Gastroesophageal sphincter (tissue), 4 donors: Measurements from ENCODE around the gene IPO9. TPM values are rescaled to one million over a fixed set of nuclear protein-coding genes. Genes with fewer than 3 reads are reported as not detected.
A peak's percentile ranks its signal among the peaks of the same experiment; 100 is the strongest.

Experiments used
- ATAC-seq: fragments of 150-250 bp; one replicate; pipeline ENCODE4 v1.9.1; 2016; ENCODE audit warnings: mild to moderate bottlenecking, moderate library complexity
- H3K27ac ChIP-seq, 4 donors: fragments of 200-600 bp; sonication (generic) in 3 of 4; 1 replicate in 3 of 4; 2 replicates in 1 of 4; pipeline ENCODE4 v1.5.1; 2016 to 2019
- H3K27me3 ChIP-seq: fragments of 200-600 bp; sonication (generic); one replicate; pipeline ENCODE4 v1.5.1; 2019
- H3K36me3 ChIP-seq, 2 donors: fragments of 200-600 bp; sonication (generic); one replicate each; pipeline ENCODE4 v1.5.1; 2019; ENCODE audit warnings: control low read depth in 1 of 2
- H3K4me1 ChIP-seq, 3 donors: fragments of 200-600 bp; sonication (generic); 1 replicate in 2 of 3; 2 replicates in 1 of 3; pipeline ENCODE4 v1.5.1; 2016 to 2019; ENCODE audit warnings: control low read depth in 2 of 3
- H3K4me3 ChIP-seq, 2 donors: fragments of 200-600 bp; sonication (generic); one replicate each; pipeline ENCODE4 v1.5.1; 2019; ENCODE audit warnings: mild to moderate bottlenecking in 1 of 2, moderate library complexity in 1 of 2
- H3K9me3 ChIP-seq, 3 donors: fragments of 200-600 bp; sonication (generic); one replicate each; pipeline ENCODE4 v1.5.1; 2017 to 2019; ENCODE audit warnings: control low read depth in 2 of 3
- CTCF ChIP-seq, 4 experiments: fragments of 200-600 bp in 2 of 4; fragments of 450-650 bp in 2 of 4; sonication (generic) in 1 of 4; IDR thresholded peaks; one replicate each; pipeline ENCODE4 v1.5.1; 2017 to 2019; ENCODE audit warnings: antibody characterized with exemption in 4 of 4, mild to moderate bottlenecking in 2 of 4, moderate library complexity in 2 of 4
- EP300 ChIP-seq: sonication (generic); formaldehyde crosslinking; IDR thresholded peaks from one replicate; pipeline ENCODE4 v1.6.1; 2017; ENCODE audit warnings: antibody characterized with exemption, mild to moderate bottlenecking
- POLR2A ChIP-seq, 2 donors: fragments of 450-650 bp; IDR thresholded peaks; one replicate each; pipeline ENCODE4 v1.6.1; 2017; ENCODE audit warnings: antibody characterized with exemption in 2 of 2, mild to moderate bottlenecking in 2 of 2, moderate library complexity in 1 of 2
- POLR2AphosphoS5 ChIP-seq: sonication (generic); formaldehyde crosslinking; IDR thresholded peaks from one replicate; pipeline ENCODE4 v1.6.1; 2017; ENCODE audit warnings: antibody characterized with exemption
- WGBS, 2 donors: methylation state at CpG; one replicate each; pipeline ENCODE4 v1.1.5; 2018; ENCODE audit warnings: low coverage in 1 of 2; 5-methylcytosine and 5-hydroxymethylcytosine counted together
- total RNA-seq, 4 donors: library from RNA; depleted of rRNA; stranded (reverse); fragments of >200 nt; gene quantifications; one replicate each; pipeline ENCODE4 v1.1.0, GENCODE V29; 2016

Gene IPO9
- total RNA-seq, 4 donors from 2014 or later, result 21.6 to 30.7 (median 26.5) TPM

GRCh38 chr1:201861448-201861847 lies 32.5 kb downstream of the IPO9 start:
- Histone ChIP-seq H3K4me1 (no peaks in the 10 kb centered on the region), H3K9me3 (no peaks in the 10 kb centered on the region), H3K27ac (no peak overlapping the region), H3K36me3 (peaks cover 0 to 100% of the 10 kb centered on the region in 2 donors), H3K4me3 (no peak overlapping the region), H3K27me3 (no peaks in the 10 kb centered on the region)
- WGBS, 2 donors, result 86% methylated on average over 7 of the region's 7 CpGs
- TF ChIP-seq CTCF (IDR thresholded peaks at IDR 0.05), result no peak
- no peak for ATAC-seq

- H3K9me3 ChIP-seq, result no peaks in the 10 kb centered on the region
- no peaks in the 10 kb centered on the region for H3K4me1 ChIP-seq
- H3K36me3 ChIP-seq, result peaks cover 4 to 100% of the 10 kb centered on the region in 2 donors
- H3K27ac ChIP-seq, result no peak overlapping the region
- no peaks in the 10 kb centered on the region for H3K27me3 ChIP-seq
- 72 to 74% methylated on average over 5 to 6 of the region's 10 CpGs for WGBS, 2 donors
- H3K4me3 ChIP-seq, result no peak overlapping the region
- TF ChIP-seq EP300 (no peak), POLR2A (IDR thresholded peaks at IDR 0.05) (no peak), CTCF (IDR thresholded peaks at IDR 0.05) (no peak), POLR2AphosphoS5 (no peak)
- ATAC-seq, result no peak
These were observed 41.4 kb downstream of the IPO9 start for GRCh38 chr1:201870397-201870796.

GRCh38 chr1:201874672-201875071 lies 45.7 kb downstream of the IPO9 start:
- TF ChIP-seq EP300, result no peak
- TF ChIP-seq POLR2AphosphoS5, result no peak
- TF ChIP-seq POLR2A (IDR thresholded peaks at IDR 0.05), result no peak
- TF ChIP-seq CTCF (IDR thresholded peaks at IDR 0.05), result no peak
- ATAC-seq, result no peak
- H3K36me3 ChIP-seq, result peaks cover 1 to 68% of the 10 kb centered on the region in 2 donors
- H3K27me3 ChIP-seq, result no peaks in the 10 kb centered on the region
- H3K4me3 ChIP-seq, result no peak overlapping the region
- 80 to 100% methylated on average over 1 of the region's 1 CpG for WGBS, 2 donors
- H3K4me1 ChIP-seq, result peaks cover 4 to 13% (median 4%) of the 10 kb centered on the region in 3 donors
- no peaks in the 10 kb centered on the region for H3K9me3 ChIP-seq
- no peak overlapping the region for H3K27ac ChIP-seq

GRCh38 chr1:201876148-201876818 lies 47.3 kb downstream of the IPO9 start:
- no peak for TF ChIP-seq POLR2AphosphoS5
- peak in 3 of 4 experiments; percentile 25 to 50 (median 48) for TF ChIP-seq CTCF (IDR thresholded peaks at IDR 0.05)
- no peak for TF ChIP-seq EP300
- H3K27me3 ChIP-seq, result no peaks in the 10 kb centered on the region
- peaks cover 4 to 13% (median 4%) of the 10 kb centered on the region in 3 donors for H3K4me1 ChIP-seq
- ATAC-seq, result no peak
- no peak overlapping the region for H3K4me3 ChIP-seq
- peaks cover 0 to 52% of the 10 kb centered on the region in 2 donors for H3K36me3 ChIP-seq
- 30 to 62% methylated on average over 1 to 8 of the region's 8 CpGs for WGBS, 2 donors
- H3K27ac ChIP-seq, result peak overlapping the region in 1 of 4 donors; percentile 6
- no peaks in the 10 kb centered on the region for H3K9me3 ChIP-seq

GRCh38 chr1:201877877-201878401 lies 49.0 kb downstream of the IPO9 start:
- Histone ChIP-seq H3K4me1 (peaks cover 4 to 17% (median 4%) of the 10 kb centered on the region in 3 donors), H3K27ac (peak overlapping the region in 2 of 4 donors; percentile 15 to 46), H3K9me3 (no peaks in the 10 kb centered on the region), H3K27me3 (no peaks in the 10 kb centered on the region), H3K36me3 (peaks cover 0 to 35% of the 10 kb centered on the region in 2 donors), H3K4me3 (no peak overlapping the region)
- no peak for TF ChIP-seq EP300
- peak; percentile 62 to 81 (median 73) for TF ChIP-seq CTCF (IDR thresholded peaks at IDR 0.05)
- TF ChIP-seq POLR2AphosphoS5, result peak; percentile 20
- WGBS, 2 donors, result 40 to 48% methylated on average over 1 to 4 of the region's 6 CpGs
- ATAC-seq, result peak; percentile 63
